ENCODE results near the gene GADD45GIP1. TPM values are rescaled to one million over a fixed set of nuclear protein-coding genes. Genes with fewer than 3 reads are reported as not detected.

The GADD45GIP1 gene
- total RNA-seq, 2 donors from 2014 or later = 31.0 to 34.9 TPM

- no peaks in the 10 kb centered on the region for H3K27me3 Mint-ChIP-seq (ENCODE audit: insufficient read depth)
- Histone ChIP-seq H3K9me3 (ENCODE audit: control insufficient read depth, low read length) (no peaks in the 10 kb centered on the region), H3K27me3 (ENCODE audit: control insufficient read depth, insufficient read depth, low read length, poor library complexity, severe bottlenecking) (no peaks in the 10 kb centered on the region), H3K27ac (ENCODE audit: low read depth, low read length) (peak overlapping the region; percentile 97), H3K4me3 (ENCODE audit: low read length) (peak overlapping the region; percentile 84), H3K36me3 (ENCODE audit: control insufficient read depth, insufficient read depth, low read length) (peaks cover 69% of the 10 kb centered on the region), H3K9ac (ENCODE audit: extremely low read depth, low read length, poor library complexity, severe bottlenecking) (peak overlapping the region; percentile 84), H3K4me1 (ENCODE audit: control insufficient read depth, insufficient read depth, low read length) (no peaks in the 10 kb centered on the region)
- peaks cover 10% of the 10 kb centered on the region for H3K4me1 Mint-ChIP-seq
- H3K9me3 Mint-ChIP-seq = no peaks in the 10 kb centered on the region
- H3K36me3 Mint-ChIP-seq (ENCODE audit: low read depth) = peaks cover 73% of the 10 kb centered on the region
- no peak for DNase-seq
- TF ChIP-seq CTCF (conservative IDR thresholded peaks at IDR 0.05) = no peak
- 47 to 55% methylated on average over 6 to 12 of the region's 14 CpGs for WGBS, 2 experiments (ENCODE audit: insufficient coverage in 1 of 2, insufficient read length in 1 of 2)
- peak overlapping the region; percentile 85 for H3K4me3 Mint-ChIP-seq
- H3K27ac Mint-ChIP-seq = peak overlapping the region; percentile 97
These were observed 10.1 kb downstream of the GADD45GIP1 start for GRCh38 chr19:12946731-12947496.

GRCh38 chr19:12946092-12946721 lies 10.8 kb downstream of the GADD45GIP1 start:
- H3K36me3 Mint-ChIP-seq (ENCODE audit: low read depth) = peaks cover 73% of the 10 kb centered on the region
- Histone ChIP-seq H3K27ac (ENCODE audit: low read depth, low read length) (peak overlapping the region; percentile 97), H3K27me3 (ENCODE audit: control insufficient read depth, insufficient read depth, low read length, poor library complexity, severe bottlenecking) (no peaks in the 10 kb centered on the region), H3K9ac (ENCODE audit: extremely low read depth, low read length, poor library complexity, severe bottlenecking) (peak overlapping the region; percentile 84), H3K36me3 (ENCODE audit: control insufficient read depth, insufficient read depth, low read length) (peaks cover 69% of the 10 kb centered on the region), H3K4me3 (ENCODE audit: low read length) (peak overlapping the region; percentile 84), H3K4me1 (ENCODE audit: control insufficient read depth, insufficient read depth, low read length) (no peaks in the 10 kb centered on the region), H3K9me3 (ENCODE audit: control insufficient read depth, low read length) (no peaks in the 10 kb centered on the region)
- peaks cover 10% of the 10 kb centered on the region for H3K4me1 Mint-ChIP-seq
- H3K9me3 Mint-ChIP-seq = no peaks in the 10 kb centered on the region
- WGBS, 2 experiments (ENCODE audit: insufficient coverage in 1 of 2, insufficient read length in 1 of 2) = 0 to 1% methylated on average over 28 to 40 of the region's 40 CpGs
- no peaks in the 10 kb centered on the region for H3K27me3 Mint-ChIP-seq (ENCODE audit: insufficient read depth)
- H3K27ac Mint-ChIP-seq = peak overlapping the region; percentile 97
- TF ChIP-seq CTCF (conservative IDR thresholded peaks at IDR 0.05) = no peak
- DNase-seq = peak; percentile 96
- peak overlapping the region; percentile 85 for H3K4me3 Mint-ChIP-seq

GRCh38 chr19:12945479-12946091 lies 11.4 kb downstream of the GADD45GIP1 start, which contains the start of gene RAD23A:
RAD23A (plus strand) TSS chr19:12945862; CDS start chr19:12945949, 87 bp downstream.
- H3K36me3 Mint-ChIP-seq (ENCODE audit: low read depth) = peaks cover 73% of the 10 kb centered on the region
- H3K9me3 Mint-ChIP-seq = no peaks in the 10 kb centered on the region
- Histone ChIP-seq H3K4me3 (ENCODE audit: low read length) (peak within 1 kb of the TSS; percentile 84), H3K9ac (ENCODE audit: extremely low read depth, low read length, poor library complexity, severe bottlenecking) (peak within 1 kb of the TSS; percentile 84), H3K27ac (ENCODE audit: low read depth, low read length) (peak within 1 kb of the TSS; percentile 97), H3K36me3 (ENCODE audit: control insufficient read depth, insufficient read depth, low read length) (peaks cover 69% of the 10 kb centered on the region), H3K4me1 (ENCODE audit: control insufficient read depth, insufficient read depth, low read length) (no peaks in the 10 kb centered on the region), H3K9me3 (ENCODE audit: control insufficient read depth, low read length) (no peaks in the 10 kb centered on the region), H3K27me3 (ENCODE audit: control insufficient read depth, insufficient read depth, low read length, poor library complexity, severe bottlenecking) (no peaks in the 10 kb centered on the region)
- H3K27me3 Mint-ChIP-seq (ENCODE audit: insufficient read depth) = no peaks in the 10 kb centered on the region
- WGBS, 2 experiments (ENCODE audit: insufficient coverage in 1 of 2, insufficient read length in 1 of 2) = 0% methylated on average over 1 to 62 of the region's 62 CpGs
- peak within 1 kb of the TSS; percentile 97 for H3K27ac Mint-ChIP-seq
- H3K4me3 Mint-ChIP-seq = peak within 1 kb of the TSS; percentile 85
- TF ChIP-seq CTCF (conservative IDR thresholded peaks at IDR 0.05) = no peak
- peak; percentile 99 for DNase-seq
- H3K4me1 Mint-ChIP-seq = peaks cover 14% of the 10 kb centered on the region

Measured in endodermal cell (in vitro differentiated cells).